GM19455 (cell line): ENCODE measurements around the gene GARNL3.

Source experiments
- ATAC-seq: cut with Tn5 transposase; IDR thresholded peaks from one replicate; pipeline ENCODE4 v1.9.1; 2021; ENCODE audit not compliant: unreplicated experiment

The GARNL3 gene

GRCh38 chr9:127232833-127233549 is 31.6 kb upstream of the GARNL3 start:
- ATAC-seq, result no peak

- ATAC-seq, result no peak
Measured at GRCh38 chr9:127233550-127233949, 31.0 kb upstream of the GARNL3 start.

- ATAC-seq, result no peak
Measured at GRCh38 chr9:127233989-127234388, 30.6 kb upstream of the GARNL3 start.

- no peak for ATAC-seq
Measured at GRCh38 chr9:127237801-127238200, 26.8 kb upstream of the GARNL3 start.

DNA sequence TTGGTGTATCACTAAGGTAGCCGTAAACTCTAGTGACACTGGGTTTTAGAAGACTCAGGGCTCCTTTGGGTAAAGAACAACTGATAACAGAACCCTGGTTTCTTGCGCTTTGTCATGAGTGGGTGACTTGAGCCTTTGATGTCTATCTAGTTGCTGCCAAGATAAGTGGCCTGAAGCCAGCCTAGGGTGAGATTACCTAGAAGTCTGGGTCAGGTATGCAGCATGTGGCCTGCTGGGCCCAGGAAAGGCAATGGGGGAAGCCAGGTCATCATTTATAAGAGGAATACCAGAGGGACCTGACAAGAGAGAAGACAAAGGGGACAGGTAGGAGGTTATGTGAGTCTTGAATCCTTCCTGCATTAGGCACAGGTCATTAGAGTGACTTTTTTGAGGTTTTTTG is 23.2 kb upstream of the GARNL3 start:
- no peak for ATAC-seq

- peak; percentile 100 for ATAC-seq
Measured at GRCh38 chr9:127244609-127245601, 19.7 kb upstream of the GARNL3 start.

DNA sequence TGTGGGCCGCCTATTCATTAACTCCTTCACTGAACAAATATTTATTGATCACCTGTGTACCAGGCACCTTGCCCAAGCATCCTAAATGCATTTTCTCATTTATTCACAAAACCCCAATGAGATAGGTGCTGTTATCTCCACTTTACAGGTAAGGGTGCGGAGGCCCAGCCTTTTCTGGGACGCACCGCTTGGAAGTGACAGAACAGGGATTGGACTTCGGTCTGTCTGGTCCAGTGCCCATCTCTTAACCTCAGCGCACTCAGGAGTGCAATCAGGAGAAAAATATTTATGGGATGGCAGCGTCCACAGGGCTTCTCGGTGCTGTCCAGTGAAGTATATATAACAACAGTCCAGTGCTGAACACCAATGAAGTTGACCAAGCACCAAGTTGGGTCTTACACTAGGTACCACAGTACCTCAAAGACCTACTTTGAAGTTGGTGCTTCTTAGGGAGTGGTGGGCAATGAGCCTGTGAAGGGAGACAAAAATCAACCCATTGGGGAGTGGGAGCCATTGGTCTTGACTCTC is 18.9 kb upstream of the GARNL3 start:
- no peak for ATAC-seq

DNA sequence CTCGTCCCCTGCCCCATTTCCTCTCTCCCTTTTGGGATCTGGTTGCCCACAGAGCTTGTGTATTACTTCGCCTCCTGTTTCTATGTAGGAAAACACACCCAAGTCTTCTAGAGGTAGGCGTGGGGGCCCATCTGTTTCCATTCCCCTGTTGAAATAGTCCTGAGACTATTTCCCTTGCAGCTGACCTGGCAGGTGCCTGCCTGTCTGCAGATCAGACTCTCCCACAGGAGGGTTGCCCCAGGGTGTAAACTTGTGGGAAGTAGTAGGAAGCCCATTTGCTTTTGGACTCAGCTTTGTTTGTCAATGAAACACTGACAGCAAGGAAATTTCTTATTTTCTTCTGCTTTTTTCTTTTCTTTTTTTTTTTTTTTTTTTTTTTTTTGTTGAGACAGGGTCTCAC is 16.3 kb upstream of the GARNL3 start:
- no peak for ATAC-seq

DNA sequence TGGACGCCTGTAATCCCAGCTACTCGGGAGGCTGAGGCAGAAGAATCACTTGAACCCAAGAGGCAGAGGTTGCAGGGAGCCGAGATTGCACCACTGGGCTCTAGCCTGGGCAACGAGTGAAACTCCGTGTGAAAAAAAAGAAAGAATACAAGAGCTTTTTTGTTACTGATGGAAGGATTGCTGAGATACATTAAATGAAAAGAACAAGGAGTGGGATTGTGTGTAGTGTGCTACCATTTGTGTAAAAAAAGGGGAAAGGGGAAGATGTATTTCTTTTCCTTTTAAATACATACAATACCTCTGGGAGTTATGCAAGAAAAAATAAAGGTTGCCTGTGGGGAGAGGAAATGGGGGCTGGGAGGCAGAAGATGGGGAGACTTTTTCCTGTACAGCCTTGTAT is 14.7 kb upstream of the GARNL3 start:
- no peak for ATAC-seq

DNA sequence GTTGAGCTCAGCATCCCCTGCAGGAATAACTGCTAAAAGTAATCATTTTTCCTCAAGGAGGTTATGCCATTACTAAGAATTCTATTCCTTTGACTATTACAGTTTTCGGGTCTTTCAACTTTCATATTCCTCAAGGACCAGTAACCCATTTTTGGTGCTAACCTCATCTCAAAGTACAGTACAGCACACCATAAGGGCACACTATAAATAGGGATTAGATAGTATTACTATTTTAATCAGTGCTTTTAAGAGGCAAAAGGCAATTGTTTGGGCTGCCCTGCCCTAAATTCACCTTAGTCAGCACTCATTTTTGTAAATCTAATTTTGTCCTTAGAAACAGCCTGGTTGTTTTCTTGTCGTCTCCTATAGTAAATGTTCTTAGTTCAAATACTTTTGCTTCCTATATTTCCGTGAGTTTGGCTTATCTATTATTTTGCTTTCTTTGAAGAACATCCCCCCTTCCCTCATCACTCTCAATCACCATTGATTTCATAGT is 13.6 kb upstream of the GARNL3 start:
- no peak for ATAC-seq

DNA sequence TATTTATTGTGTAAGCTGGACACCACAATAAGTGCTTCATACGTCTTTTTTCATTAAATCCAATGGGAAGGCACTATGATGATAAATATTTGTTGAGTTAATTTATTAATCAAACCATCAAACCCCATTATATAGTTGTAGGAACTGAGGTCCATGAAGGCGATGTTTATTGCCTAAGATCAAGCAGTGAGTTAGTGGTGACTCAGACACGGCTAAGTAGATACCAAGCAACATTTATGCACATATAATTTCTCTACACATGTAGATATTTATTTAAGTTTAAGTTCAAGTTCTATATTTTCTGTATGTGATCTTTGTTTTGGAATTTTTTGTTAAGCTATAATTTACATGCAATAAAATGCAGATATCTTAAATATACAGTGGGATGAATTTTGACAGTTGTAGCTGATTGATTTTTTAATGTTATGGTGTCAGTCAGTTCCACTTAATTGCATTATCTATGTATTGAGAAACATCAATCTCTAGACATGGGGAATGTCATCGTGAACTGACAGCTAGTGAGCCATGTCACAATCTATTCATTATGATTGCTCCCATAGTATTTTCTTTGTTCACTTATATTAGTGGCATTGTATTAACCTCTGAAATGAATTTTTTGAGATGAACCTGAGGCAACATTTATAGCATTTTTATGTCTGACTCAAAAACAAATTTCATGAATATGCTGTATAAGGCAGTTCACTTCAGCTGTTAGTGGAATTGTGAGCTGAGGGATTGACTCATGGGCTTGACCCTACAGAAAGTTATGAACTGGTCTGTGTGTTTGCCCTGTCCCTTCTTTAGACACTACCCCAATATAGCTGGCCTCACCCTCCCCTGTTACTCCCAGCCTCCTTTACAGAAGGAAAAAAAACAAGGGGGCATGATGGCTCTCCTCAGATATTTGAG is 11.9 kb upstream of the GARNL3 start:
- no peak for ATAC-seq

- ATAC-seq, result no peak
Measured at GRCh38 chr9:127253446-127253845, 11.1 kb upstream of the GARNL3 start.

DNA sequence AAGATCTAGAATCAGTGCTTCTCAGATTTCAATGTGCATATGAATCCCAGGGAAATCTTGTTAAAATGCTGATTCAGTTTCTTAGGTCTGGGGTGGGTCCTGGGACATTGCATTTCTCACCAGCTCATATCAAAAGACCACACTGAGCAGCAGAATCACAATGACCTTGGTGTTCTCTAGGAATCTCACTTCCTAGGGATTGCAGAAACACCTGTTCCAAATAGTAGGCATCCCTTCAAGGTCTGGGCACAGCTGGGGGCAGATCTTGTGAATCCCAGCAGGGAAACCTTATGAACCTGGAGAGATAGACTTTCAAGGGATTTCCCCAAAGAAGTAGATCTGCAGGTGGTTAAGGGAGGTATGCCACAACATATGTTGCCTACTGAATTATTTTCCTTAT is 8.9 kb upstream of the GARNL3 start:
- ATAC-seq, result no peak

GRCh38 chr9:127256324-127256723 is 8.2 kb upstream of the GARNL3 start:
- no peak for ATAC-seq

DNA sequence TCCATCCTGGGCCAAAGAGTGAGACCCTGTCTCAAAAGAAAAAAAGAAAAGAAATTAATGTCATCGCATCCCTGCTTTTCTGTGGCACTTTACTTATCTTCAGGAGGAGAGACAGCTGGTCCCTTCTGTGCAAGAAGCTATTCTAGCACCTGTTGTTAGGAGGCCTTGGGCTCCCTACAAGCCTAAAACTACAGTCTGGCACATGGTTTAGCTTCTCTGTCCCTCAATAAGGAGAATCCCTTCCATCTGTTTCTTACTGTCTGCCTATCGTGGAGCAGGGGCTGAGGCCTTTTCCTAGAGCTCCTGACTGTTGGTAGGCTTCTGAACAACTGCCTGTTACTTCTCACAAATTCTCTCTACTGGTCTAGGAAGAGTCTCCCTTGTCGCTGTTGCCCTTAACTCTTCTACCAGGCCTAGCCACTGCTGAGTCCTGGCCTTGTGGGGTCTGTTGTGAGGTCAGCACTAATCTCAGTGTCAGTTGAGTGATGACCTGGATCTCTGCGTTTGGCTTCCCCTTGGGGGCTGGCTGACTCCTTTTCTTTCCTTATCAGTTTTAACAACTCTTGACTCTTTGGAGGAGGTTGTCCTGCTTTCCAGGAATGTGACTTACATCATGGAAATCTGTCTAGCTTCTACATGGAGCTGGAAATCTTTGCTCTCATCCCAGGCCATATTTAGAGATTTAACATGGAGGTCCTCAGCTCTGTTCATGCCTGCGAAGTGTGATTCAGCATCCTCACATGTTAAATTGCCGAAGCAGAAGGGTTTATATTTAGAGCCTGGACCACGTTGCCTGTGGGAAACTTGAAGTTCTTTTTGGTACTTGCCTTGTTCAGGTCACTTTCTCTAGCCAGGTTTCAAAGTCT is 5.7 kb upstream of the GARNL3 start:
- ATAC-seq, result no peak

DNA sequence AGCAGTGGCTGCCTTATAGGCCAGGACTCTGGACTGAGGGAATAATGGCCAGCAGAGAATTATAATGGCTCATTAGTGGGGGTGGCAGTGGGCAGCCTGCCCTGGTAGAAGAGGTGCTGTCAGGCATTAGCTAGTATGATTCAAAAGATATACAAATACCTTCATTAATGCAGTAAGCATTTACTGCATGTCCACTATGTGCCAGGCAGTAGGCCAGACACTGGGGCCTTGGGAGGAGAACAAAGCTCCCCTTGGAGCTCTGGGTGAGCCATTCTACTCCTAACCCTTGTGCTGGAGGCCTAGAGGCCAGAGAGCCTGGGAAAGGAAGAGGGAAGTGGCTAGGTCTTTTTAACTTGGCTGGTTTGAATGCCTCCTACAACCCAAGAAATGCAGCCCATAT is 2.0 kb upstream of the GARNL3 start:
- ATAC-seq, result no peak

DNA sequence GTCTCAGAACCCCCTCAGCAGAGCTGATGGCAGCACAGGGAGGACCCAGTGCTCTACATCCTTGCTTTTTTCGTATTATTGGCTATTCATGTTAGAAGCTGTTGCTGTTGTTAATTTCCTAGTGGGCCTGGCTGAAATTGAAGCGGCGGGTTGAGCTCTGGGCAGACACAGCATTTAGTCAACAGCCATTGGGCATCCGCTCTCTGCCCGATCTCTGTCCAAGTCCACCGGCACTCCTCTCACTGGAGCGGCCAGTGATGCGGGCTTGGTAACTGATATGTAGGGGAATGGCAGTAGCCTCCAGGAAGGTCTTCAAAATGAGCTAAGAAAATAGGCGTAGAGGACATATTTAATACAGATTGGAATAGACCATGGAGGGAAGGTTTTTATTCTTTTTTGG is 1.3 kb upstream of the GARNL3 start:
- ATAC-seq, result no peak

- ATAC-seq, result no peak
Measured at GRCh38 chr9:127263664-127264063, 910 bp upstream of the GARNL3 start.

- ATAC-seq, result no peak
Measured at GRCh38 chr9:127267793-127268525, 3.4 kb downstream of the GARNL3 start.
